Measurements from ENCODE around the gene HSD17B10.

- TF ChIP-seq, protein P1, sequence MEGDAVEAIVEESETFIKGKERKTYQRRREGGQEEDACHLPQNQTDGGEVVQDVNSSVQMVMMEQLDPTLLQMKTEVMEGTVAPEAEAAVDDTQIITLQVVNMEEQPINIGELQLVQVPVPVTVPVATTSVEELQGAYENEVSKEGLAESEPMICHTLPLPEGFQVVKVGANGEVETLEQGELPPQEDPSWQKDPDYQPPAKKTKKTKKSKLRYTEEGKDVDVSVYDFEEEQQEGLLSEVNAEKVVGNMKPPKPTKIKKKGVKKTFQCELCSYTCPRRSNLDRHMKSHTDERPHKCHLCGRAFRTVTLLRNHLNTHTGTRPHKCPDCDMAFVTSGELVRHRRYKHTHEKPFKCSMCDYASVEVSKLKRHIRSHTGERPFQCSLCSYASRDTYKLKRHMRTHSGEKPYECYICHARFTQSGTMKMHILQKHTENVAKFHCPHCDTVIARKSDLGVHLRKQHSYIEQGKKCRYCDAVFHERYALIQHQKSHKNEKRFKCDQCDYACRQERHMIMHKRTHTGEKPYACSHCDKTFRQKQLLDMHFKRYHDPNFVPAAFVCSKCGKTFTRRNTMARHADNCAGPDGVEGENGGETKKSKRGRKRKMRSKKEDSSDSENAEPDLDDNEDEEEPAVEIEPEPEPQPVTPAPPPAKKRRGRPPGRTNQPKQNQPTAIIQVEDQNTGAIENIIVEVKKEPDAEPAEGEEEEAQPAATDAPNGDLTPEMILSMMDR (conservative IDR thresholded peaks at IDR 0.05; ENCODE audit: low read length) = no peak
- TF ChIP-seq EZH2phosphoT487 (IDR thresholded peaks at IDR 0.05; ENCODE audit: borderline replicate concordance) = no peak
Measured at GRCh38 chrX:53483416-53483815, 49.2 kb upstream of the HSD17B10 start.
